Measurements from ENCODE around the gene STIM1. TPM values are rescaled to one million over a fixed set of nuclear protein-coding genes. Genes with fewer than 3 reads are reported as not detected.

Gene STIM1
- total RNA-seq, 1 experiment from 2014 or later = 93.6 TPM

GRCh38 chr11:4026389-4026788, 170.9 kb downstream of the STIM1 start:
- H3K36me3 ChIP-seq (ENCODE audit: control insufficient read depth, insufficient read depth, low read length) = no peaks in the 10 kb centered on the region
- in situ Hi-C loops (cut with HindIII; ENCODE audit: low pct_unique_long_range_greater_than_20kb, low sequenced_read_pairs) (no loop called here), intact Hi-C loops (cut with micrococcal nuclease; ENCODE audit: unreplicated experiment) (no loop called here)
- H3K27ac ChIP-seq (ENCODE audit: low read length) = no peak overlapping the region
- H3K4me3 ChIP-seq (ENCODE audit: low read depth in 2 of 2, low read length in 2 of 2) = no peak overlapping the region
- POLR2A ChIA-PET = no interaction called here
- no TSS peak for BruUV-seq (replicated peaks)
- CTCF ChIA-PET = no interaction called here
- no peak for ATAC-seq
- no peak for DNase-seq (ENCODE audit: low read depth, low spot score)
- TF ChIP-seq TCF7L2 (IDR thresholded peaks at IDR 0.05; ENCODE audit: low read depth, low read length) = no peak
- TF ChIP-seq, protein P1, sequence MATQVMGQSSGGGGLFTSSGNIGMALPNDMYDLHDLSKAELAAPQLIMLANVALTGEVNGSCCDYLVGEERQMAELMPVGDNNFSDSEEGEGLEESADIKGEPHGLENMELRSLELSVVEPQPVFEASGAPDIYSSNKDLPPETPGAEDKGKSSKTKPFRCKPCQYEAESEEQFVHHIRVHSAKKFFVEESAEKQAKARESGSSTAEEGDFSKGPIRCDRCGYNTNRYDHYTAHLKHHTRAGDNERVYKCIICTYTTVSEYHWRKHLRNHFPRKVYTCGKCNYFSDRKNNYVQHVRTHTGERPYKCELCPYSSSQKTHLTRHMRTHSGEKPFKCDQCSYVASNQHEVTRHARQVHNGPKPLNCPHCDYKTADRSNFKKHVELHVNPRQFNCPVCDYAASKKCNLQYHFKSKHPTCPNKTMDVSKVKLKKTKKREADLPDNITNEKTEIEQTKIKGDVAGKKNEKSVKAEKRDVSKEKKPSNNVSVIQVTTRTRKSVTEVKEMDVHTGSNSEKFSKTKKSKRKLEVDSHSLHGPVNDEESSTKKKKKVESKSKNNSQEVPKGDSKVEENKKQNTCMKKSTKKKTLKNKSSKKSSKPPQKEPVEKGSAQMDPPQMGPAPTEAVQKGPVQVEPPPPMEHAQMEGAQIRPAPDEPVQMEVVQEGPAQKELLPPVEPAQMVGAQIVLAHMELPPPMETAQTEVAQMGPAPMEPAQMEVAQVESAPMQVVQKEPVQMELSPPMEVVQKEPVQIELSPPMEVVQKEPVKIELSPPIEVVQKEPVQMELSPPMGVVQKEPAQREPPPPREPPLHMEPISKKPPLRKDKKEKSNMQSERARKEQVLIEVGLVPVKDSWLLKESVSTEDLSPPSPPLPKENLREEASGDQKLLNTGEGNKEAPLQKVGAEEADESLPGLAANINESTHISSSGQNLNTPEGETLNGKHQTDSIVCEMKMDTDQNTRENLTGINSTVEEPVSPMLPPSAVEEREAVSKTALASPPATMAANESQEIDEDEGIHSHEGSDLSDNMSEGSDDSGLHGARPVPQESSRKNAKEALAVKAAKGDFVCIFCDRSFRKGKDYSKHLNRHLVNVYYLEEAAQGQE (IDR thresholded peaks at IDR 0.05; ENCODE audit: insufficient read depth in 1 of 2, low read depth in 2 of 2, low read length in 1 of 2) = no peak
- no peaks in the 10 kb centered on the region for H3K27me3 ChIP-seq (ENCODE audit: control insufficient read depth, insufficient read depth, low read length)
- H3K4me1 ChIP-seq (ENCODE audit: control insufficient read depth, insufficient read depth, low read length) = no peaks in the 10 kb centered on the region
- H3K9me3 ChIP-seq (ENCODE audit: control insufficient read depth, insufficient read depth, low read depth, low read length) = no peaks in the 10 kb centered on the region

- in situ Hi-C loops (cut with HindIII; ENCODE audit: low pct_unique_long_range_greater_than_20kb, low sequenced_read_pairs) = no loop called here
- no peak overlapping the region for H3K27ac ChIP-seq (ENCODE audit: low read length)
- H3K4me1 ChIP-seq (ENCODE audit: control insufficient read depth, insufficient read depth, low read length) = no peaks in the 10 kb centered on the region
- intact Hi-C loops (cut with micrococcal nuclease; ENCODE audit: unreplicated experiment) = no loop called here
- peaks cover 8% of the 10 kb centered on the region; the same call in 1 of the 2 replicates for H3K9me3 ChIP-seq (ENCODE audit: control insufficient read depth, insufficient read depth, low read depth, low read length)
- TF ChIP-seq POLR2AphosphoS5 (IDR thresholded peaks at IDR 0.05; ENCODE audit: low read depth, low read length) (no peak), TCF7L2 (IDR thresholded peaks at IDR 0.05; ENCODE audit: low read depth, low read length) (no peak), SIN3A (IDR thresholded peaks at IDR 0.05; ENCODE audit: borderline replicate concordance, insufficient read depth, low read depth, low read length) (no peak), CTCF (IDR thresholded peaks at IDR 0.05) (no peak)
- TF ChIP-seq, protein P1 (IDR thresholded peaks at IDR 0.05; ENCODE audit: insufficient read depth in 1 of 2, low read depth in 2 of 2, low read length in 1 of 2) = no peak
- ATAC-seq (no peak), DNase-seq (ENCODE audit: low read depth, low spot score) (no peak)
- BruUV-seq (replicated peaks) = no TSS peak
- ChIA-PET POLR2A (interaction anchor here (0.6 kb wide), 1 partner anchor 21 kb away, joined by 3 read pairs; no protein-coding TSS in a partner anchor), CTCF (no interaction called here)
- H3K4me3 ChIP-seq (ENCODE audit: low read depth in 2 of 2, low read length in 2 of 2) = no peak overlapping the region
- no peaks in the 10 kb centered on the region for H3K36me3 ChIP-seq (ENCODE audit: control insufficient read depth, insufficient read depth, low read length)
- no peaks in the 10 kb centered on the region for H3K27me3 ChIP-seq (ENCODE audit: control insufficient read depth, insufficient read depth, low read length)
Measured at GRCh38 chr11:4027746-4028145, 172.3 kb downstream of the STIM1 start.

Measured in Panc1 (cell line).